ENCODE results near the gene PTEN. TPM values are rescaled to one million over a fixed set of nuclear protein-coding genes. Genes with fewer than 3 reads are reported as not detected.
"Not testable (repeated sequence)": the region's sequence is repeated elsewhere in the genome, so short reads cannot be mapped to it uniquely, and the experiment has no call there.

Gene PTEN
- total and polyA plus RNA-seq, 7 donors, result 27.0 to 180 (median 80.0) TPM

GRCh38 chr10:87864496-87865059, 1.2 kb downstream of the PTEN start:
- H3K4me3 ChIP-seq, result peak overlapping the region; percentile 82 to 98 (median 91)
- H3K27ac ChIP-seq, result peak overlapping the region; percentile 95 to 99 (median 98)
- no peaks in the 10 kb centered on the region for H3K36me3 ChIP-seq
- no peaks in the 10 kb centered on the region for H3K9me3 ChIP-seq
- H3K27me3 ChIP-seq, result no peaks in the 10 kb centered on the region
- intact Hi-C loops (cut with DNase I), result loop anchor here (5.0 kb wide), 1 partner anchor 523 kb away; no protein-coding TSS in a partner anchor
- 0 to 1% methylated on average over 16 of the region's 16 CpGs for WGBS, 2 donors
- peaks cover 2 to 32% (median 23%) of the 10 kb centered on the region in 4 donors for H3K4me1 ChIP-seq
- DNase-seq, result no peak
- TF ChIP-seq EP300 (IDR thresholded peaks at IDR 0.05) (no peak), POLR2A (IDR thresholded peaks at IDR 0.05) (no peak), CTCF (IDR thresholded peaks at IDR 0.05) (no peak), POLR2AphosphoS5 (IDR thresholded peaks at IDR 0.05) (no peak)

- 1% methylated on average over 4 of the region's 4 CpGs for WGBS, 2 donors
- Histone ChIP-seq H3K27ac (peak overlapping the region; percentile 95 to 99 (median 98)), H3K27me3 (no peaks in the 10 kb centered on the region), H3K4me1 (peaks cover 2 to 40% (median 26%) of the 10 kb centered on the region in 4 donors), H3K9me3 (no peaks in the 10 kb centered on the region), H3K36me3 (no peaks in the 10 kb centered on the region), H3K4me3 (peak overlapping the region; percentile 82 to 98 (median 91))
- intact Hi-C loops (cut with DNase I), result no loop called here
- no peak for TF ChIP-seq POLR2AphosphoS5 (IDR thresholded peaks at IDR 0.05)
- TF ChIP-seq CTCF (IDR thresholded peaks at IDR 0.05), result no peak
- no peak for TF ChIP-seq POLR2A (IDR thresholded peaks at IDR 0.05)
- TF ChIP-seq EP300 (IDR thresholded peaks at IDR 0.05), result no peak
- DNase-seq, result no peak
Measured at GRCh38 chr10:87865241-87865881, 1.9 kb downstream of the PTEN start.

DNA sequence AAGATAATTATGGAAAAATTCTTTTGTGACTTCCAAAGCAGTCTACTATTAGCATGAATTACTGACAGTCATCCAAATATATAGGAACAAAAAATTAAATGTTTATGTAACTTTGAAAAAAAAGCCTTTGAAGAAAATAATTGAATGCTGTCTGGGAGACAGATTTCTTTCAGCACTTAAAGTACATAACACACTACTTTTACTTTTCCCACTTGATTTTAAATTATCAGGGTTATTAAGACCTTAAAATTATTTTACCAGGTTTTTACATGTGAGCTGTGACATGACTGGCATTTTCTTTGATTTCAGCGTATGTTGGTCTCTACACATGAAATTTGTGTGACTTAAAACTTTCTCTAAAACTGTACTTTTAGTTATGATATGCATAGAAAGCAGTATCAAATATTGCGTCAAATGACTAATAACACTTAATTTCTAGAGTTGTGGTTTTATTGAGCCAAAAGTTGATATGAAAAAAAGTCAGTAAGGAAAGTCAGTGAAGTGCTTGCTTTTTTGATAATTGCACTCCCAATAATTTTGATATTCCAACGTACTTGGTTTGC, 3.1 kb downstream of the PTEN start:
- intact Hi-C loops (cut with DNase I), result no loop called here
- Histone ChIP-seq H3K9me3 (no peaks in the 10 kb centered on the region), H3K27me3 (no peaks in the 10 kb centered on the region), H3K27ac (peak overlapping the region; percentile 95 to 99 (median 98)), H3K4me1 (peaks cover 2 to 49% (median 31%) of the 10 kb centered on the region in 4 donors), H3K4me3 (peak overlapping the region; percentile 82 to 98 (median 91)), H3K36me3 (peaks cover 0 to under 1% (median 0%) of the 10 kb centered on the region in 4 donors)
- no peak for DNase-seq
- WGBS, 2 donors, result 3 to 4% methylated on average over 3 of the region's 3 CpGs
- no peak for TF ChIP-seq POLR2AphosphoS5 (IDR thresholded peaks at IDR 0.05)
- TF ChIP-seq EP300 (IDR thresholded peaks at IDR 0.05), result no peak

DNA sequence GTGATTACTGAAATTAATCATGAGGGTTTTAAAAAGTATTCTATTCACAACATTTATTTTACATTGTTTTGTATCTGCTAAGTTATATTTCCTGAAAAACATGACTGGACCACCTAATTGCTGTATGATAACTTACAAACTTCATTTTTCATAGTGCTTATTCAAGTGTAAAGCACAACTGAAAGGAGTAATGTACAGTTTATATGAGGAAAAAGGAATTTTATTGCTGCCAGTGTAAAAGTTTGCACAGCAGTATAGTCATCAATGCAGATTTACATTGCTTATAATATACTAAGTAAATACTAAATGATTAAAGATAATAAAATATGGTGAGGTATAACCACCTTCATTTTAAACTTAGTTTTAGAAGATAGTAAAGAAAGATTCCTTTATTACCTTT, 4.0 kb downstream of the PTEN start:
- peaks cover 0 to 47% (median 32%) of the 10 kb centered on the region in 4 donors for H3K4me1 ChIP-seq
- intact Hi-C loops (cut with DNase I), result no loop called here
- H3K36me3 ChIP-seq, result peaks cover 0 to 3% (median 0%) of the 10 kb centered on the region in 4 donors
- DNase-seq, result no peak
- H3K27me3 ChIP-seq, result no peaks in the 10 kb centered on the region
- peak overlapping the region; percentile 82 to 98 (median 91) for H3K4me3 ChIP-seq
- H3K9me3 ChIP-seq, result no peaks in the 10 kb centered on the region
- H3K27ac ChIP-seq, result peak overlapping the region; percentile 95 to 99 (median 98)
- no peak for TF ChIP-seq CTCF (IDR thresholded peaks at IDR 0.05)

DNA sequence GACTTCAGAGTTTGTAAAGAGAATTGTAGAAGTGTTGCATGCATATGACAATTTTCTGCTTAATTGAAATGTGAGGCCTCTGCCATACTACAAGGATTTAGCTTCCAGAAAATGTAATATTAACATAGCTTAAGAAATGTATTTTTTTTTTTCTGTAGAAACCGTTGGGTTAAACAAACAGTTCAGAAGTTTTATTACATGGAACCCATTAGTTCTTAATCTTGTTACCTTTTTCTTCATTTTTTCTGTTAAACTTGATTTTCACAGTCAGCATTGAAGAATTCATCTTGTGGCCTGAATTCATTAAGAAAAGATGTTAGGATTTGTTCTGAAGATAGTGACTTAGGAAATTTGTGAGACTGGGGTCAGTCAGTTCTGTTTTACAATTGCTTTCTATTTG, 4.9 kb downstream of the PTEN start:
- intact Hi-C loops (cut with DNase I), result no loop called here
- Histone ChIP-seq H3K9me3 (no peaks in the 10 kb centered on the region), H3K36me3 (peaks cover 0 to 3% (median 0%) of the 10 kb centered on the region in 4 donors), H3K27ac (peak overlapping the region; percentile 95 to 99 (median 98)), H3K27me3 (no peaks in the 10 kb centered on the region), H3K4me1 (peaks cover 0 to 55% (median 39%) of the 10 kb centered on the region in 4 donors), H3K4me3 (peak overlapping the region in 3 of 4 donors; percentile 82 to 98 (median 97))
- DNase-seq, result no peak
- no peak for TF ChIP-seq POLR2AphosphoS5 (IDR thresholded peaks at IDR 0.05)
- TF ChIP-seq EP300 (IDR thresholded peaks at IDR 0.05), result no peak
- no peak for TF ChIP-seq POLR2A (IDR thresholded peaks at IDR 0.05)
- TF ChIP-seq CTCF (IDR thresholded peaks at IDR 0.05), result no peak
- WGBS, 2 donors, result 4 to 20% methylated on average over 1 of the region's 1 CpG

- H3K4me1 ChIP-seq, result peaks cover 0 to 64% (median 48%) of the 10 kb centered on the region in 4 donors
- H3K4me3 ChIP-seq, result peak overlapping the region in 1 of 4 donors; percentile 82
- H3K9me3 ChIP-seq; DNase-seq; H3K27me3 ChIP-seq; intact Hi-C loops (cut with DNase I); H3K36me3 ChIP-seq: not testable (repeated sequence)
- peak overlapping the region in 3 of 4 donors; percentile 95 to 99 (median 96) for H3K27ac ChIP-seq
- WGBS, 2 donors, result 85 to 88% methylated on average over 9 of the region's 9 CpGs
Measured at GRCh38 chr10:87869139-87869538, 5.7 kb downstream of the PTEN start.

Data from sigmoid colon (tissue), 7 donors.